DMS79 (cell line): ENCODE results near the gene NR3C1.
A peak's percentile ranks its signal among the peaks of the same experiment; 100 is the strongest.

ENCODE experiments used
- DNase-seq: peaks from one replicate; lab custom pipeline; 2025; lab: John Stamatoyannopoulos, UW

The NR3C1 gene

DNA sequence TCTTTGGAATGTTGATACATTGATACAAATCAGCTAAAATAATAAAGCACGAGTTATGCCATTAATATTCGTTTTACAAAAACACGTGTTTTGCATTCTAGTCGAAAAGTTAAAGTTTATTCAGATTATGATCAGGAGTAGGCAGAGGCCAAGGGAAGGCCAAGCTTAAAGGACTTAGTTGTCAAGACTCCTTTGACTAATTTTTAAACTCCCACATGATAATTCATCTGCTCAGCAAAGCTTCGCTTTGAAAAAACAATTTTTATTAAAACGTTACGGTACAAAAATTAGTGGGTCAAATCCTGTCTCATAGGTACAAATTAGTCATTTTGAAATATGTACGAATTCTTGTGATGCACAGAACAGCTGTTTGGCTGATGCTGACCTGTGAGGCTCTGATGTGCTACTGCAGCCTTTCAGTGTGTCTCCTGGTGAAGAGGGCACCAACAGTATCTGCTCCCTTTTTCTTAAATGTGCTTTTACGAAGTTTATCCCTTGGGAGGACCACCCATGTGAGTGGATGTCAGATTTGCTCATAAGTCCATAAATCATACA lies 23.0 kb upstream of the NR3C1 start:
- no peak for DNase-seq

DNA sequence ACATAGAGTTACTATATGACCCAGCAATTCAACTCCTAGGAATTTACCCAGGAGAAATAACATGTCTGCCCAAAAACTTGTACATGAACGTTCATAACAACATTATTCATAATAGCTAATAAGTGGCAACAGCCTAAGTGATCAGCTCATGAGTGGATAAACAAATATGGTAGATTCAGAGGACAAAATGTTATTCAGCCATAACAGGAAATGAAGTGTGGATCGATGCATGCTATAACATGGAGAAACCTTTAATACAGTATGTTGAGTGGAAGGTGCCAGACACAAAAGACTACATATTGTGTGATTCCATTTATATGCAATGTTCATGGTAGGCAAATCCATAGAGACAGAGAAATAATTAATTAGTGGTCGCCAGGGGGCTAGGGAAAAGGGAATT lies 22.3 kb upstream of the NR3C1 start:
- no peak for DNase-seq

DNA sequence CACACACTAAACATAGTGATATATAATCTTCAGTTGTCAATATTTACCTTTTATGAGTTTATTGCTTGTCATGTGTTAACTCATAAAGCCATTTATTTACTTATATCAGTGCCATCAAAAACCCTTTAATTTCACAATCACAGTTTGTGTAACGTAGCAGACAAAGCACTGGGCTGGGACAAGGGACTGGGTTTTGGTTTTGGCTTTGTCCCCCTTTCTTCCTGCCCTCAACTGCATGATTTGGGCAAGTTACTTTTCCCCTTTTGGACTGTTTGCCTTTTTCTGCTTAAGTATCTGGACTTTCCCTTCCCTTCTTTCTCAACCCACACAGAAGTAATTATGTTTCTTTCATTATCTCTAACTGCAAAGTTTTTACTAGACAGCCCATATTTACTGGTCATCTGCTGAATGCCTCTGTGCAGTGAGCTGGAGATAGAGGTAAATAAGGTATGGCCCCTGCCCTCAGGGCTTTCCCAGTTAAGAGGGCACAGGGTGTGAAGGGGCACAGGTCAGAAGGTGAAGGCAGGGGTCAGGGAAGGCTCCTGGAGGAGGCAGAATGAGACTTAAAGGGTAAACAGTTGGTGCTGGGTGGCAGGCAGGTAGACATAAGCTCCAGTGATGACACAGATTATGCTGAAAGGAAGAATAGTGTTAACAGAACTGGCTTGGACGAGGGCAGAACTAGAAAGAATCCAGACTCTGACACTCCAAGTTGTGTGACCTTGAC lies 14.8 kb upstream of the NR3C1 start:
- no peak for DNase-seq

DNA sequence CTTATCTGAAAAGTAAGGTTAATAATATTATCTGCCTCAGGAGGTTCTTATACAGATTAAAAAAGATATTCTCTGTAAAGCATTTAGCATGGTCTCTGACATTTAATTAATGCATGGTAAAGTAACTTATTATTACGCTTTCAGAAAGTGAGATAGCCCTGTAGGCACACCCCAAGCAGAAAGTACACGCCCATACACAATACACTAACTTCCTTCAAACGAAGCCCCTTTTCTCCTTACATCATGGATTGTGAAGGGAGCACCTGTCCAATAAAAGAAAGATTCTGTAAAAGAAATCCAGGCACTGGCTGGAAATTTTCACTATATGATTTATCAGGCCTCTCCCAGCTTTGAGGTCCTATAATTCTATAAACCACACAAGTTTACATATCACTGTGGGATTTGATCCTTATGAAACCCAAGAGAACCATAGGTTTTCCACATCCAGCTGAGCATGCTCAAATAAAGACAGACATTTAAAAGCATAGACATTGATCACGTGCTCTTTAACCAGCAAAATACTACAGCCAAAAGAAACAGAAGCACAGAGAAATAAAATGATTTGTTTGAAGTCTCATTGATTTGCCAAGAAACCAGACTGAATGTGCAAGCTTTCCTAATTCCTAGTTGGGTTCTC lies 14.1 kb upstream of the NR3C1 start:
- DNase-seq = no peak

DNA sequence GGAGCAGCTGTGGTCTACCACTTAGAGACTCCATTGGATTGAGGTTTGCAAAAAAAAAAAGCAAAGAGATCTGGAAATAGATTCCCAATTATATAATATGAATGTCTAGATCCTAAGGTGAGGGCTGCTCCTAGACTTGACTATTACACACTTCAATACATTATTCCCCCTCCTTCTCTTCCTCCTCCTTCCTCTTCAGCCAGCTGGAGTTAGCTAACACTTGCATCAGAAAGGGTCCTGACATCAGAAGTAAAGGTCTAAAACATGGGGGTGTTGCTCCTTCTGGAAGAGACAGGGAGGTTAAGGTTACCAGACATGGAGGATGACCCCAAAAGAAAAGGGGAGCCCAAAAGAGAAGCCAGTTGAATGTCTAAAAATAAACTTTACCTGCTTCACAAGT lies 12.9 kb upstream of the NR3C1 start:
- no peak for DNase-seq

DNA sequence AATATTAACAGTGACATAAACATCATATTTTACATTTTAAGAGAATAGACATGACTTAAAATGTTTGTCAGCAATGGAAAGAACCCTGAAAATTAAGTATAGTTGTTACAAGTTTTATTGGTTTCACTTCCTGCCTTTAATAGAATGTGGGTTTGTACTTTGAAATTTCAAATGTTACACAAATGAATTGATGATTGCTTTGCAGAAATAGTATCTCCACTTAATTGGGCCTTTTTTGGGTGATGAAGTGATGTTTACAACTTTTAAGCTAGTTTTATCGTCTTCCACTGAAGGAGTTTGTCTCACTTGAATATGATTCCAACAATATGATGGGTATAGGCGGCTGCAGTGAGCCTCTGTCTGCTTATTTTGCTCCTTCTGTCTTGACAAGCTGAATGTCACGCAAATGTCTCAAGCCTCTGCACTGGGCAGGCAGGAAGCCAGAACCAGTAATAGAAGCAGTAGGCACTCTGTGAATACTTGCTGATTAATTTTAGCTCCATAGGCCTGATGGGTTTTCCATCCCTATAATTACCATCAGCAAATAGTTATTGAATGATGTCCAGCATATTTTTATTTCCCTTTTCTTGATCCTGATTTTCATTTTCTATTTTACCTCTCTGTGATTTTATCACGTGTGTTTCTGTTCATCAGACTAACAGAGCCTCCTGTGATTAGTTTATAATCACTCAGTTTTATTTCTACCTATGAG lies 10.6 kb upstream of the NR3C1 start:
- no peak for DNase-seq

DNA sequence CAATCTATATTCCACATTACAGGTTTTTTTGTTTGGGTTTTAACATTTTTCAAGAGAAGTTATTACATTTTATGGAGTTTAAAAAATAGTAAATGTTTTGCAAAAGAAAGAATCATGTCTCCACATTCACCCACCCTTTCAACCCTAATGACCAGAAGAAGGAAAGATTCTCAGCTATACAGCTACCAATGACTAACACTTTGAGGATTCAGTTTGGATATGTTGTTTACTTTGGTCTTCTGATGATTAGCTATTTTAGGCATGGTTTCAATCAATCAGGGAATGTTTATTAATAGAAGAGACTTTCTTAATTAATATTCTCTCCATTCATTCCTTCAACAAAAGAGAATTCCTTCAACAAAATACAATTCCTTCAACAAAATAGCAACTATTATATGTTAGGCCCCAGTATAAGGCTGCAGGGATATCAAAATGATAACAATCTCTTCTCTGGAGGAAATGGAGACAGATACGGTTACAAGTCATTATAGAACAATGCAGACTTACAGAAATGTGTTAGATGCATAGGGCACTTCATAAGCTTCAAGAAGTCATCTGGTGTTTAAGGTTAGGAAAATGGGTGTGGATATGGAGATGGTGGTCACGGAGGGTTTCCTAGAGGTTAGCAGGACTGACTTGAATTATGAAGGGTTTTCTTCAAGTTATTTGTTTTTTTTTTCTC lies 9.3 kb upstream of the NR3C1 start:
- DNase-seq = no peak

DNA sequence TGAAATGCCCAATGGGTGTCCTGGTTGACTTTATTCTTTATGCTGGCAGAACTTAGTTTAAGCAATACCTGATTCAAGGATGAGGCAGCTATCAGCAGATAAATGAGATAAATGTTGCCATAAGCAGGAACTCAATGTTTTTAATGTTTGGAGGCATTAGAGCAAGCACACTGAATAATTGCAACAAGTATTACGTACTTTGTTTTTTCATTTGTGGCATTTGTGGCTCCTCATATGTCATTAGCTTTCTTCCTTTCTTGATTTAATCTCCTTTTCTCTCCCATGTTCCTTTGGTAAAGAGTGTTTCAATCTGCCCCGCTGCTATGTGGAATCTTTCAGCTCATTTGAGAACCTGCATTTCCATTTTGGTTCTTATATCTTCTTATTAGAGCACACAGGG lies 6.4 kb upstream of the NR3C1 start:
- DNase-seq = no peak

DNA sequence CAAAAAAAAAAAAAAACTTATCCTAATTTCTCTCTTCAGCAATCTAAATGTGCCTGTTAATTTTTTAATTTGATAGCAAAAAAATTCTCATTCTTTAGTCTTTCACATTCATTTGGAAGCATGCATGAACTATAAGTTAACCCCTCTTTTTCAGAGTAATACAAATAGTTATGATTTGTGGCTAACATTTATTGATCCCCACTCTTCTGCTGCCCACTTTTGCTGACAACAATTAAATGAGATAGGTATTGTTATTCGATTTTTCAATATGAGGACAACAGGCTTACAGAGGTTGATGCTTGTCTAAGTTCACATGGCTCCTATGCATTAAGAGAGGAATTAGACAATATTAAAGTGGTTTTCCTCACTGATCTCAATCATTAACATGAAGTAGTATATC lies 2.9 kb upstream of the NR3C1 start:
- DNase-seq = no peak

DNA sequence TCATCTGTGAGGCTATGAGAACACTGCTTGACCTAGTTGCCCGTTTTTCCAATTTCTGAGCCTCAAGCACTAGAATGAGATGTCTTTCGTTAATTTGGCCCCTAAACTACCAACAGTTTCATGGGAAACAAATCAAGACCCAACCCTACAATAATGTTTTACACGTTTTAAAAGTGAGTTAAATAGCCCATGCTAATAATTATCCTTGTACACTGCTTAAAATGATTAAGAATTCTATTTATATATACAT lies 2.3 kb upstream of the NR3C1 start:
- DNase-seq = no peak

DNA sequence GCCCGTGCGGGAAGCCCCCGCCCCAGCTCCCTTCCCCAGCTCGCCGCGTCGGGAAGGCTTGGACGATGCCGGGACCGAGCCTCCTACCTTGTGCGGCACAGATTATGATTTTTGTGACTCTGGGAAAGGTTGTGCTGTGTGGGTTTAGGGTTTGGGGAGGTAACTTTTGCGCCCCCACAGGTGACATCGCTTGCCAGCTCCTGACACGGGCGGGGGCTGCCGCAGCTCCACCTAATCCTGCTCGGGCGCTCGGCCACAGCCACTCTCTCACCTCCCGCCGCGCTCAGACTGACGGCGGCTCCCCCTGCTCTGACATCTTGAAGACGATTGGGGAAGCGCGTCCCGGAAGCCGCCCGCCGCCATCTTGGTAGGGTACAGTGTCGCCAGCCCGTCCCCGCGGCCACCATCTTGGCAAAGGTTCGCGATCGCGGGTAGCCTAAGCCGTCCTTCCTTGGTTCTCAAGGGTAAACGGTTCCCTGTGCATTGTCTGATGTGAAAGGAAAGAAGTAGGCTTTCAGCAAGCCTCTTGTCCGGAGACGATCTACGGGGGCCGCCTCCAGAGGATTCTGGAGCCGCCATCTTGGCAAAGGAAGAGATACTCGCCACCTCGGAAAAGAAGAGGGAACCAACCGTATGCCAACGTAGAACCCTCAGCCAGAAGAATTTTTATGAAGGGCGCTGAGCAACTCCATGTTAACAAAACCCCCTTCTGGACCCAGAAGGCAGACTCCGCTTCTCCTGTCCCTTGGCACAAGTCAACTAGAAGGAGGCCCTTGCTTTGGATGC lies 1.8 kb upstream of the NR3C1 start:
- DNase-seq = peak; percentile 67

DNA sequence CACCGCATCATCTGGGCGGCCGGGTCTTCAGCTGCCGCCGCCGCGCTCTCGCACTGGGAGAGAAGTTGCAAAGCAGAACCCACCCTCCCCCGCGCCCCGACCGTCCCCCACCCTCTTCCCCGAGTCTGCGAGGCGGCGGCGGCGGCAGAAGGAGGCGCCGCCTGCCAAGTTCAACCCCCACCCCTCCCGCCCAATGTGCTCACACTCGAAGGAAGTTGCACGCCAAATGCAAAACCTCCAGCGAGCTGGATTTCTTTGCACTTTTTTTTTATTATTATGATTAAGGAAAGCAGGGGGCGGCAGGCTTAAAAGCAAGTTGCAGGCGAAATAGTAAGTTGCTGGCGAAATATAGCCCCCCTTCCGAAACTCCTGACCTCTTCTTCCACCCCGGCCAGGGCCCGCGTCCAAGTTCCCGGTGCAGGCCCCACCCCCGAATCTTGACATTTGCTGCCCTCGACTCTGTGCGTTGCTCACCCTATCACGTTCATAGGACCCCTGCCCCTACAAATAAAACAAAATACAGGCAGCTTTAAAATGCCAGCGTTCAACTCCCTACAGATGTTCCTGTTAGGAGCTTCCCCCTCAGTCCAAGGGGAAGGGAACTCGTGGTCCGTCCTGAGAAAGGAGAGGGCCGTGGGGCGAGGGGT lies 1.1 kb upstream of the NR3C1 start:
- peak; percentile 27 for DNase-seq

DNA sequence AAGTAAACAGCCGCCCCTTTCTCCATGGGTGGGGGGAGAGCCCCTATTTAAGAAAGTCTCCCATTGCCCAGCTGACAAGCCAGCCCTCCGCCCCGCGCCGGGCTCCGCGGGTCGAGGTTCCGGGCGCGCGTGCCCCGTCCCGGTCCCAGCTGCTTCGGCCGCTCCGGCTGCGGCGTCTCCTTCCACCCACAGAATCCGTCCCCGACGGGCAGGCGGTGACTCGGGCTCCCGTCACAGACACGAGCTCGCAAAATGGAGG lies 223 bp downstream of the NR3C1 start:
- no peak for DNase-seq

DNA sequence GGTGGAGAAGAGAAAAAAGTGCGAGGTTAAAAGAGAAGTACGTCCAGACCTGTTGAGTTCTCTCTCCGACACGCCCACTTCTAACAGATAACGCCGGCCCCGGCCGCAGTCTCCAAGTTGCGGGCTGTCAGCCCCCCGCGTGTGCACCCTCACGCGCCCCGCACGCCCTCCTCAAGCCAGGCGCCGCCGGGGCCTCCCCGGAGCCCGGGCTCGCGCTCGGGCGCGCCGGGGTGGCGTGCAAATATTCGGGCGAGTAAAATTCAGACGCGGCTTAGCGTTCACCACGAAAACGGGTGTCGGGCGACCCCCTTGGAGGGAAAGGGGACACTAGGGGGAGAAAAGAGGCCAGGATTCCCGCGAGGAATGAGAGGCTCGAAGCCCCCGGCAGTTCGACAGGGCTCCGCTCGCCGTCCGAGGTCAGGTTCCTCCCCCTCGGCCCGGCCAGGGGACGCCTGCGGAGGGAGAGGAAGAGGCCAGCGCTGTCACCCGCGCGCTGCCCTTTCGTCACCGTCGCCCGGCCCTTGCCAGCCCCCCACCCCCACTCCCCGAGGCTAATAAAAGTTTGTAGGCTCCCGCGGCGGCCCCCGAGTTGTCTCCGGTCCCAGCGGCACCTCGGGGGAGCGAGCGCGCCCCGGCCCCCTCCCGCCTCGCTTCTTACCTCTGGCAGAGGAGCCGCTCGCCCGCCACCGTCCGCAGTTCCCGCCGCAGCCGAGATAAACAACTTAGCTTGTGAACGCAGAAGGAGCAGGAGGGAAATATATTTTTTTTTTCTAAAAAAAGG lies 743 bp downstream of the NR3C1 start:
- no peak for DNase-seq

DNA sequence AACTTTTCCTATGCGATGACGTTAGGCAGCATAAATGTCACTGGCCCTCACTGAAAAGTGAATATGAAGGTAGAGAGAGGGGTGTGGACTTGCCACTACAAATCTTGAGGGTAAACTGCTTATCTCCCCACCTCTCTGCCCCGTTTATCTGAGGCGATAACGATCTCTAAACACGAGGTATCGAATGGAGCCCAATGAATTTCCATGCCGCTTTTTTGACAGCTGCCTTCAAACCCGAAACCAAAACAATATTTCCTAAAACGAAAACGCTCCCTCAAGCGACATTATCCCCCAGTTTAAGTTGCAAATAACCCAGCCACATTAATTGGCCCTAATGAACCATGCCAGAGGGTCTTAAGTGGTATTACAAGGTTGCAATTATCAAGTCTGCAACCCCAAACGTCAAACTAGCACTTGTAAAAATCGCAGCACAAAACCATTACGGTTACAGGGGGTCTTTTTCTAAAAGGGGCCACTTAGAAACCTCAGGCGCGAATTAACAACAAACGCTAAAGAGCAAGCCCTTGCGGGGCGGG lies 1.4 kb downstream of the NR3C1 start:
- no peak for DNase-seq

DNA sequence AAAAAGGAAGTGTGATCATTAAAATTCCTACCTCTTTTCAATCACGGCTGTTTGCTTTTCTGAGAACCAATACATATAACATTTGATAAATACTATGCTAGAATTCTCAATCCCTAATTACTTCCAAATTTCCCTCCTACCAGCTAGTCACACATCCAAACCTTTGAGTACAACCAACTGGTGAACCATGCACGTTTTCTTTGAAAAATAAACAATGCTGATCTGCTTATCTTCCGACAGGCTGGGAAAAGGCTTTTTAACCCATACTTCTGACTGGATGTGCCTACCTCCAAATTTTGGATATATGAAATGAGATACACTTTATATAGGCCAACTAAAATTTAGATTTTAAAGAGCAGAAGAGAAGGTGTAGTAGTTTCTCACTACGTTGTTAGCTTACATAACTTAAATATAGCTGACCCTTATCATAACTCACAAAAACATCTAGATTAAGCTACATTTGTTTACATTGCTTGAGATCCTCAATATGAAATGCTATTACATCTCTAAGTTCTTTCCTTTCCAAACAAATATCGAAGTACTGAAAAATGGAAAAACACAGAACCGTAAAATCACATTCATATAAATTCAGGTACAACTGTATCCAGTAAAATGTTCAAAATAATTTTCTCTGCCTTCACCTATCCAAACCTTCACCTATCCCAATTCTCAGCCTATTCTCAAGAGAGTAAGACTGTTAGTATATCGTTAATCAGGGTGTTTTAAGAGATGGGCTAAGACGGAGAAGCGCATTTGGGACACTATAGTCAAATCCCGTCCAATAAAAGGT lies 2.1 kb downstream of the NR3C1 start:
- DNase-seq = no peak

DNA sequence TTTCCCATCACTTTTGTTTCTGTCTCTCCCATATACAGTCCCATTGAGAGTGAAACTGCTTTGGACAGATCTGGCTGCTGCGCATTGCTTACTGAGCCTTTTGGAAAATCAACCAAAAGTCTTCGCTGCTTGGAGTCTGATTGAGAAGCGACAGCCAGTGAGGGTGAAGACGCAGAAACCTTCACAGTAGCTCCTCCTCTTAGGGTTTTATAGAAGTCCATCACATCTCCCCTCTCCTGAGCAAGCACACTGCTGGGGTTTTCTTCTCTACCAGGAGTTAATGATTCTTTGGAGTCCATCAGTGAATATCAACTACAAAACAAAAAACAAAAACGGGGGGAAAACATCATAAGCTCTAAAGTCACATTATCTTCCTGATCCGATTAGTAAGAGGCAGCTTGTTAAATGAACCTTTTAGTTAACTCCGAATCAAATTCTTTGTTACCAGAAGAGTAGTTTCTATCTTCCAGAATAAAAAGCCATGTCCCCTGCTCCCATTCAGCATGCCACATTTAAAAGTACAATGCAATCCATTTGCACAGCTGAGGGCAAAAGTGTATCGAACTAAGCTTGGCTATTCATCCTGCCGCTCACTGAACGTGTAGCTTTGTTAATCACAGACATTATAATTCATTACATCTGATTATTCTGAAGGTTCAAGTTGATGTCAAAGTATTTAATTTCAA lies 2.8 kb downstream of the NR3C1 start:
- DNase-seq = no peak

DNA sequence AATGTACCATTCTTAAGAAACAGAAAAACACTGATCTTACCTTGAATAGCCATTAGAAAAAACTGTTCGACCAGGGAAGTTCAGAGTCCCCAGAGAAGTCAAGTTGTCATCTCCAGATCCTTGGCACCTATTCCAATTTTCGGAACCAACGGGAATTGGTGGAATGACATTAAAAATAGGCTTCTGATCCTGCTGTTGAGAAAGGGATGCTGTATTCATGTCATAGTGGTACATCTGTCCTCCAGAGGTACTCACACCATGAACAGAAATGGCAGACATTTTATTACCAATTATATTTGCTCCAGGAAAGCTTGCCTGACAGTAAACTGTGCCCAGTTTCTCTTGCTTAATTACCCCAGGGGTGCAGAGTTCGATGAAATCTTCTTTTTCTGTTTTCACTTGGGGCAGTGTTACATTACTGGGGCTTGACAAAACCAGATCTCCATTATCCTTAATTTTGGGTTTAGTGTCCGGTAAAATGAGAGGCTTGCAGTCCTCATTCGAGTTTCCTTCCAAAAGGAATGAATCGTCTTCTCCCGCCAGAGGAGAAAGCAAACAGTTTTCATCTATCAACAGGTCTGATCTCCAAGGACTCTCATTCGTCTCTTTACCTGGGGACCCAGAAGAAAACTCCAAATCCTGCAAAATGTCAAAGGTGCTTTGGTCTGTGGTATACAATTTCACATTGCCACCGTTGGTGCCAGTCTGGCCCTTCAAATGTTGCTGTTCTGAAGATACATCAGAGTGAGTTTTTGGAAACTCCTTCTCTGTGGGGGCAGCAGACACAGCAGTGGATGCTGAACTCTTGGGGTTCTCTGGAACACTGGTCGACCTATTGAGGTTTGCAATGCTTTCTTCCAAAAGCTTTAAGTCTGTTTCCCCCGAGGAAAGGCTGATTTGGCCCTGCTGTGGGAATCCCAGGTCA lies 3.6 kb downstream of the NR3C1 start:
- DNase-seq = no peak
